GM23338 (cell line): ENCODE measurements around the gene GRID1.

Experiments
- CREB1 ChIP-seq: fragments of 250-450 bp; sonication (Bioruptor Pico); IDR thresholded peaks from 2 replicates; pipeline ENCODE4 v1.5.0; 2020; ENCODE audit warnings: low read depth, mild to moderate bottlenecking, moderate library complexity
- EZH2 ChIP-seq: fragments of 200-600 bp; sonication (generic); IDR thresholded peaks from one replicate; pipeline ENCODE4 v1.8.0; 2017; ENCODE audit warnings: antibody characterized with exemption, mild to moderate bottlenecking, low read depth; ENCODE audit not compliant: unreplicated experiment
- EZH2phosphoT487 ChIP-seq: fragments of 200-600 bp; sonication (generic); IDR thresholded peaks from one replicate; pipeline ENCODE4 v1.8.1; 2018; ENCODE audit warnings: antibody characterized with exemption; ENCODE audit not compliant: unreplicated experiment
- JUNB ChIP-seq: IDR thresholded peaks from one replicate; pipeline ENCODE4 v1.6.1; 2016; ENCODE audit warnings: antibody characterized with exemption; ENCODE audit not compliant: unreplicated experiment
- NANOG ChIP-seq: IDR thresholded peaks from 2 replicates; pipeline ENCODE4 v1.6.1; 2016; ENCODE audit warnings: antibody characterized with exemption, borderline replicate concordance
- POLR2AphosphoS5 ChIP-seq: IDR thresholded peaks from 2 replicates; pipeline ENCODE4 v1.6.1; 2016; ENCODE audit warnings: antibody characterized with exemption, low read depth
- REST ChIP-seq: IDR thresholded peaks from one replicate; pipeline ENCODE4 v1.6.1; 2018; ENCODE audit warnings: antibody characterized with exemption; ENCODE audit not compliant: unreplicated experiment
- STAT1 ChIP-seq: IDR thresholded peaks from one replicate; pipeline ENCODE4 v1.6.1; 2016; ENCODE audit warnings: antibody characterized with exemption; ENCODE audit not compliant: unreplicated experiment
- ZNF114 ChIP-seq: fragments of 250-450 bp; sonication (Bioruptor Pico); IDR thresholded peaks from 2 replicates; pipeline ENCODE4 v1.5.0; 2020; ENCODE audit warnings: mild to moderate bottlenecking, moderate library complexity
- ZNF331 ChIP-seq: fragments of 250-450 bp; sonication (Bioruptor Pico); IDR thresholded peaks from 2 replicates; pipeline ENCODE4 v1.5.0; 2020; ENCODE audit warnings: low read depth, mild to moderate bottlenecking, moderate library complexity
- ZNF462 ChIP-seq: fragments of 250-450 bp; sonication (Bioruptor Pico); IDR thresholded peaks from 2 replicates; pipeline ENCODE4 v1.5.0; 2020; ENCODE audit warnings: mild to moderate bottlenecking, moderate library complexity
- TF ChIP-seq, protein P1 (sequence below), 2 experiments: fragments of 200-600 bp in 1 of 2; sonication (generic) in 1 of 2; conservative IDR thresholded peaks; 2 replicates each; pipeline versions ENCODE4 v1.5.1 to v1.6.1; 2016 to 2017; ENCODE audit warnings: antibody characterized with exemption in 2 of 2, low read depth in 2 of 2, mild to moderate bottlenecking in 2 of 2, moderate library complexity in 1 of 2

DNA sequence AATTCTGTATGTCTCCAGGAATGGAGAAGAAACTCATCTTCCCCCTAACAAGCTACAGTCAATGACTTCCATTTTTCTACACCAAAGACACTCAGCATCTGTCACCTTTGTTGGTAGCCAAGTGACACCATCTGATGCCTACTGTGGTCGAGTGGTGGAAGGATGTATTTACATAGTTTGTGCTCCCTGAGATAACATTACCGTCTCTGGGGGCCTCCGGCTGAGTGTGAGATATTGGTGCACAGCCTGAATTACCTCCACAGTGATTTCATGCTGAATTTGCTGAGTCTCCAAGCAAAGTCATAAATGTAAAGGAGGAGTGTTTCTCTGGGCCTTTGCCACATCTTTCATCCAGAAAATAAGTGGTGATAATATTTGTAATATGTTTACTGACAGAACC, 114.0 kb downstream of the GRID1 start:
- TF ChIP-seq, protein P1, sequence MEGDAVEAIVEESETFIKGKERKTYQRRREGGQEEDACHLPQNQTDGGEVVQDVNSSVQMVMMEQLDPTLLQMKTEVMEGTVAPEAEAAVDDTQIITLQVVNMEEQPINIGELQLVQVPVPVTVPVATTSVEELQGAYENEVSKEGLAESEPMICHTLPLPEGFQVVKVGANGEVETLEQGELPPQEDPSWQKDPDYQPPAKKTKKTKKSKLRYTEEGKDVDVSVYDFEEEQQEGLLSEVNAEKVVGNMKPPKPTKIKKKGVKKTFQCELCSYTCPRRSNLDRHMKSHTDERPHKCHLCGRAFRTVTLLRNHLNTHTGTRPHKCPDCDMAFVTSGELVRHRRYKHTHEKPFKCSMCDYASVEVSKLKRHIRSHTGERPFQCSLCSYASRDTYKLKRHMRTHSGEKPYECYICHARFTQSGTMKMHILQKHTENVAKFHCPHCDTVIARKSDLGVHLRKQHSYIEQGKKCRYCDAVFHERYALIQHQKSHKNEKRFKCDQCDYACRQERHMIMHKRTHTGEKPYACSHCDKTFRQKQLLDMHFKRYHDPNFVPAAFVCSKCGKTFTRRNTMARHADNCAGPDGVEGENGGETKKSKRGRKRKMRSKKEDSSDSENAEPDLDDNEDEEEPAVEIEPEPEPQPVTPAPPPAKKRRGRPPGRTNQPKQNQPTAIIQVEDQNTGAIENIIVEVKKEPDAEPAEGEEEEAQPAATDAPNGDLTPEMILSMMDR (conservative IDR thresholded peaks at IDR 0.05; ENCODE audit: low read depth in 2 of 2), result no peak
- TF ChIP-seq POLR2AphosphoS5, result no peak
- no peak for TF ChIP-seq EZH2
- no peak for TF ChIP-seq ZNF331
- TF ChIP-seq EZH2phosphoT487, result no peak
- no peak for TF ChIP-seq REST
- no peak for TF ChIP-seq CREB1 (CRISPR knock-in tag)
- no peak for TF ChIP-seq STAT1
- TF ChIP-seq ZNF462, result no peak
- no peak for TF ChIP-seq JUNB
- no peak for TF ChIP-seq ZNF114 (CRISPR knock-in tag)
- no peak for TF ChIP-seq NANOG
